HG02798 (cell line): ENCODE data around the gene TNFAIP8L3.
"Not testable (repeated sequence)": the region's sequence is repeated elsewhere in the genome, so short reads cannot be mapped to it uniquely, and the experiment has no call there.

Experiments
- ATAC-seq: cut with Tn5 transposase; IDR thresholded peaks from one replicate; pipeline ENCODE4 v1.9.1; 2021; ENCODE audit warnings: mild to moderate bottlenecking; ENCODE audit not compliant: unreplicated experiment, poor library complexity

TNFAIP8L3 gene

GRCh38 chr15:51094606-51095569 is at the start of gene TNFAIP8L3:
TNFAIP8L3 (minus strand) TSS chr15:51094906; CDS start chr15:51094595, 311 bp downstream.
- ATAC-seq: no peak

GRCh38 chr15:51144021-51144532 is 49.4 kb upstream of the TNFAIP8L3 start:
- no peak for ATAC-seq

DNA sequence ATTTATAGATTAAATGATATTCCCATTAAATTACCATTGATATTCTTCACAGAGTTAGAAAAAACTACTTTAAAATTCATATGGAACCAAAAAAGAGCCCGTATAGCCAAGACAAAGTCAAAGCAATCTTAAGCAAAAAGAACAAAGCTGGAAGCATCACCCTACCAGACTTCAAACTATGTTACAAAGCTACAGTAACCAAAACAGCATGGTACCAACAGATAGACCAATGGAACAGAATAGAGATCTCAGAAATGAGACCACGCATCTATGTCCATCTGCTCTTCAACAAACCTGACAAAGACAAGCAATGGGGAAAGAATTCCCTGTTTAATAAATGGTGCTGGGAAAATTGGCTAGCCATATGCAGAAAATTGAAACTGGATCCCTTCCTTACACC is 45.6 kb upstream of the TNFAIP8L3 start:
- not testable (repeated sequence) for ATAC-seq

DNA sequence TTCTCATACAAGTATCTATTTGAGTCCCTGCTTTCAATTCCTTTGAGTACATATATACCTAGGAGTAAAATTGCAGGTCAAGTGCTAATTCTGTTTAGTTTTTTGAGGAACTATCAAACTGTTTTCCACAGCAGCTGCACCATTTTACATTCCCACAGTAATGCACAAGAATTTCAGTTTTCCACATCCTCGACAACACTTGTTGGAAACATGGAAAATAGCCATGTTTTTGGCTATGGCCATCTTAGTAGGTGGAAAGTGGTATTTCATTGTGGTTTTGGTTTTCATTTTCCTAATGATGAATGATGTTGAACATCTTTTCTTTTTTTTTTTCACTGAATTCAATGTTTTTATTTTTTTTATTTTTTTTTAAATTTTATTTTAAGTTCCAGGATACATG is 44.4 kb upstream of the TNFAIP8L3 start:
- ATAC-seq: no peak

DNA sequence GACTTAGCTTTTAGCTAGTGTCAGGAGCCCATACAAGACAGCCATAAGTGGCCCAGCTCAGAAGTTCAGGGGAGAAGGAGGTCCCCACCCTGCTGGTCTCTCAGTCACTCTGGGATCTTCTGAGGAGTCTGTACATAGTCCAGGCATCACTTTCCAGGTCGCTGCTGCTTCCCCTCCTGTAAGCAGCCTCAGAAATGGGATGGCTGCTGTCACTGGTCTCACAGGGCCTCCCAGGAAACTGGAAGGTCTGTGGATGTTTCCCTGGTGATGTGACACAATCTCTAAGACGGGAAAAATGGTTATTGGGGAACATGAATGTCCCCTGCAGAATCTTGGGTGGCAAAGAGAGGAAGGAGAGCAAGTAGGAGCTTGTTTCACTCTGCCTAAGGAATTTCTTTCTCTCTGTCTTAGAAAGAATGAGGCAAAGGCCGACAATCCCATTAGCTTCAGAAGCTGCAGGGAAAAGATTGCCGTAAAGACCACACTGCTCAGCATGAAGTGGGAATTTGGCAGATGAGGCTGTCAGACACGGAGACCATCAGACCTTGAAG is 43.2 kb upstream of the TNFAIP8L3 start:
- no peak for ATAC-seq

DNA sequence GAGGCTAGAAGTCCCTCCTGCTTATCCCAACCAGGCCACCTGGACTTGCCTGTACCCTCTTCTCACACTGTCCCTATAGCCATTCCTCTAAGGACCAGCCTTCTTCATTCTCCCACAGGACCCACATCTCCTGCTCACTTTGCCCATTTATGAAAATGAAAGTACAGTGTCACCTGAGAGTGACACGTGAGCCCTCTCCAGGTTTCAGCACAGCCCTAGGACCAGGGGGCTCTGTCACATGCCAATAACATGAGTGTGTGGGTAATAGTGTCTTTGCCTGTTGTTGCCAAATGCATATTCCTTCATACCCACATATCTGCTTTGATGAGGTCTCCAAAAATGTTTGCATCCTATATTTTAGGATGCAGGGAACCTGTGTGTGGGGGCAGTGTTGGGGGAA is 42.3 kb upstream of the TNFAIP8L3 start:
- ATAC-seq: no peak

DNA sequence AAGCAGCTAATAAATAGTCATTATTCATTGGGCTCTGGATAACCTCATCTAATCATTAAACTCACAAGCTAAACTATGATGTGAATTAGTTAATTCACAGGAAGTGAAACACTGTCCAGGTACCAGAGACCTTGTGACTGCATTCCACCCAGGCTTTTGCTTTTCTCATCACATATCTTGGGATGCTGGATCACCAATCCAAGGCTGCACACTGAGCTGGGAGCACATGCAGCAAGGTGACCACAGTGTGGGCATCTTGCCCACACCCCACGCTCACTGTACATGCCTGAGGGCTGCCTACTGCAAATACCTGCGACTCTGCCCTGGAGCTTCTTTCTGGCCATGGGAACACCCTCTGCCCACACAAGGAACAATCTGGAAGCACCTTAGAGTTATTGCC is 40.6 kb upstream of the TNFAIP8L3 start:
- no peak for ATAC-seq

GRCh38 chr15:51134416-51135199 is 39.9 kb upstream of the TNFAIP8L3 start:
- no peak for ATAC-seq

GRCh38 chr15:51133140-51133765 is 38.5 kb upstream of the TNFAIP8L3 start:
- no peak for ATAC-seq

DNA sequence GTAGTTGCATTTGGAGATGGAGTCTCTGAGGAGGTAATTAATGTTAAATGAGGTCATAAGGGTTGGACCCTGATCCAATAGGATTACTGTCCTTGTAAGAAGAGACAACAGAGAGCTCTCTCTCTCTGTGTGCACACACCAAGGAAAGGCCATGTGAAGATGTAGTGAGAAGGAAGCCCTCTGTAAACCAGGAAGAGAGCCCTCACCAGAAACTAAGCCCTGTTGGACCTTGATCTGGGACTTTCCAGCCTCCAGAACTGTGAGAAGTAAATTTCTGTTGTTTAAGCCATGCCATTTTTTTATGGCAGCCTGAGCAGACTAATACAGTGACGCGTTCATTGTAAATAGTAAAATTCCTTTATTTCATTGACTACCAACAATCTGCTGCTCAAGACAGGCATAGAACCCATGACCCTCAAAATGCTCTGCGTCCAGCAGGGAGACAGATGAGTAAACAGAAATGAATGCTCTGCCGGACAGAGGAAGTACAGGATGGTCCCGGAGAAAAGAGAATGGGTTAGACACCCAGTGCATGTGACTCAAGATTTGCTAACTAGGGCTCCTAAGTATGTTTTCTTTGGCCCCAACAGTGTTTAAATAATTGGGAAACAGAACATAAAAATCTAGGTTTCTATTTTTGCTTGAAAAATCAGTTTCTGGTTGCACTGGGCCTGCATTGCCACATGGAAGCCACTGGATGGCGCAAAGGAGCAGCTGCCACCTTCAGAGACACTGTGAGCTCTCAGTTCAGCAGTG is 37.9 kb upstream of the TNFAIP8L3 start:
- ATAC-seq: no peak

DNA sequence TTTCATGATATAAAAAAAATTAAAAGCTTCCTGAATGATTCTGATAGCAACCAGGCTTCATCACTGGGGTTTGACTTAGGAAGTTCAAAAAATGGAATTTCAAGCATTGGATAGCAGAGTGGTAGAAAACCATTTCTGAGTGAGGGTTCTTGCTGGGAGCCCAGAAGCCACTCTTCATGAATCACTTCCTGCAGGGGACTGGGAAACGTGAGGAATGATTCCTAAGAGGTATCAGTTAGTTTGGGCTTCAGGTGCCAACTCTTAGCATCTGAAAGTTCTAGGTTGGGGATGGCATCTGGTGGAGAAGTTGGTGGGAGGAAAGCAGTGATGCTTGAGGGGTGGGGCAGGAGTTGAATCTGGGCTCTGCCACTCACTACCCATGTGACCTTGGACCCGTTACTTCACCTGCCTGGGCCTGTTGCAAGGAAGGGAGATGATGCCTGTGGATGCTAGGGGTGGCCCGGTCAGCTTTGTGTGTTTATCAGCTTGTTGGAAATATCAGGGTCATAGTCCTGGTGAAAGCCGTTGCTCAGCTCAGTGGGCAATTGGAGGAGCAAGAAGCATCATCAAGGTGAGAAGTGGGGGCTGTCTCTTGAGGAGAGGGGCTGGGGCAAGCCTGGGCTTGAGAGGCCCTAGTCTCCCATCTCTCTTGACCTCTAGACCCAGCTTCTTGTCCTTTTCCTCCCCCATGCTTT is 37.0 kb upstream of the TNFAIP8L3 start:
- ATAC-seq: no peak

DNA sequence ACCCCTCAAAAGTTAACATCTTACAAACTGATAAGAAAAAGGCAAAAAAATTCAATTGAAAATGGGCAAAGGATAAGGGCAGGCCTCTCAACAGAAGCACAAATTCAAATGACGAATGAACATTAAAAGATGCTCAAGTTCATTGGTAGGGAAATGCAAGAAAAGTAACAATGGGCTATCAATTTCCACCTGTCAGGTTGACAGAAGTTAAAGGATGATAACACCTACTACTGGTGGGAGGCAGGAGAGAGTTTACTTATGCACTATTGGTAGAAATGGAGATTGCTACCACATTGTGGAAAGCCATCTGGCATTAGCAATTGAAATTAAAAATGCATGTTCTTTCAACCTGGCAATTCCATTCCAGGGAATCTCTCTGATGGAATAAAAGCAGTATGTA is 35.6 kb upstream of the TNFAIP8L3 start:
- ATAC-seq: no peak

- no peak for ATAC-seq
Measured at GRCh38 chr15:51129535-51130188, 35.0 kb upstream of the TNFAIP8L3 start.

- no peak for ATAC-seq
Measured at GRCh38 chr15:51128701-51129100, 34.0 kb upstream of the TNFAIP8L3 start.

DNA sequence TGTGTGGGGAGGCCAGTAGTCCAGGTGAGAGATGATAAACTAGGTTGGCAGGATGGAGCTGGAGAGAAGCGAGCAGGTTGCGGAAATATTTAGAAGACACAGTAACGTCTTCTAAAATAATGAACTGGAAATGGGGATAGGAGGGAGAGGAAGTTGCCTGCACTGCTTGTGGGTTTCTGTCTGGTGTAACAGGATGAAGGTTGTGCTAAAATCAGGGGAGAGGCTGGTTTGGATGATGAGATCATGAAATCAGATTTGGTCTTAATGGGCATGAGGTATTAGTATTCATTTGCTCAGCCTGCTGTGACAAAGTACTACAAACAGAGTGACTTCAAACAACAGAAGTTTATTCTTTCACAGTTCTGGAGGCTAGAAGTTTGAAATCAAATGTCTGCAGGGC is 32.1 kb upstream of the TNFAIP8L3 start:
- ATAC-seq: no peak

DNA sequence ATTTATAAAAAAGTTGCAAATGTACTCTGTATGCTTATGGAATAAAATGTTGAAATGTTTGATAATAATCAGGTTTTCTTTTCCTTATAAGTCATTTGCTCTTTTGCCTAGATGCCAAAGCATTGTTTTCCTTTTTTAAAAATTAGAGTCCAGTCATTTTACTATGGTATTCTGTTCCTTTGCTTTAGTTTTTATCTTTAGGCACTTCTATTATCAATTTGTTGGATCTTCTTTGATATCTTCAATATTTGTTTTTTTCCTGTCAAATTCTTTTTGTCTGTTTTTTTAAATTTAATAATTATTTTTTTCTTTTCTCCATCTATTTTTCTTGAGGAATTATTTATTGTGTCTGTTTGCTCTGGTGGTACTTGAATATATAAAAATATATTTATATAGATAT is 28.3 kb upstream of the TNFAIP8L3 start:
- ATAC-seq: not testable (repeated sequence)

DNA sequence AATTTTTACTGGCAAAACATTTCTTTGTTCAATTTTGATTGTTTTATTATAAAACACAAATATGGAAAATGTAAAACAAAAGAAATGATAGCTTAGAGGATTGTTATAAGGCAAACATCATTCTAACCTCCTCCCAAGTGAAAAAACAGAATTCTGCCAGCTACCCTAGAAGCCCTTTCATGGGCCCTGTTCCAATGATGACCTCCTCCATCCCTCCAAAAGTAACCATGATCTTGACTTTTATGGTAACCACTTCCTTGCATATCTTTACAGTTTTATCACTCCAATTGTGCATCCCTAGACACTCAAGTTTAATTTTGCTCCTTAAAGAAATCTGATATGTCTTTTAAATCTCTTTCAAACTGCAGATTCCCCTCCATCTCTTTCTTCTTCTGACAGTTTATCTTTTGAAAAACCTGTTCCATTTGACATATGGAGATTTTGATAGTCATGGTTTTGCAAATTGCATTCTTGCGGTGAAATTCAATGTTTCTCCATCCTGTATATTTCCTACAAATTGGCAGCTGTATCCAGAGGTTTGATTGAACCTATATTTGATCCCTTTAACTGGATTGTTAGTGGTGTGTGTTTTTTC is 27.0 kb upstream of the TNFAIP8L3 start:
- no peak for ATAC-seq

- no peak for ATAC-seq
Measured at GRCh38 chr15:51121118-51121517, 26.4 kb upstream of the TNFAIP8L3 start.
